Measurements from ENCODE around the gene TFCP2.

DNA sequence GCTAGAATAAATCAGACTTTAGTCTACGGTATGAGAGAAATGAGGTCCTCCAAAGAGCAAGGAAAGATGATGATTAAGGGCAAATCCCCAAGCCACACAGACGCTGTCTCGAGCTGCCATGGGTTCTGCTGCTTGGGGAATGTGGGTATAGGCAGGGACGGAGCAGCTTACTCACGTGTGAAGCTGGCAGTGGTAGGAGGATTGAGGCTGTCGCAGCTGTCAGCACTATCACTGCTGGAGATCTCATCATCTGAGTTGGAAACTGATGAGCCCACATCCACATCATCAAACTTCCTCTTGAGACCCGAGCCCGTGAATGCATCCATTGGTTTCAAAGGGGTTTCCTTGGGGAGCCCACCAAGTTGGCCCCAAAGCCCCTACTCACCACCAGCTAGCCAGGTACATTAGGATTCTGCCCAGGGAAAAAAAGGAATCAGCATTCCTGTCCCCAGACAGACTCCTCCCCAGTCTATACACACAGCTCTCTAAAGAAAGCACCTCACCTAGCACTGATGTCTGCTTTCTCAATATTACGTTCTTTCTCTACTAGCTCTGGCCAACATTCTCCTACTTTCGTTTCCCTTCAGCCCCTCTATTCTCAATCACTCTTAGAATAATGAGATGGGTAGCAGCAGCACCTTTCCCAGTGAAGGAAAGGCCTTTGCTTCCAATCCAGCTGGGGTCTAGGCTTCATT, 96.6 kb downstream of the TFCP2 start:
- TF ChIP-seq, protein P1, sequence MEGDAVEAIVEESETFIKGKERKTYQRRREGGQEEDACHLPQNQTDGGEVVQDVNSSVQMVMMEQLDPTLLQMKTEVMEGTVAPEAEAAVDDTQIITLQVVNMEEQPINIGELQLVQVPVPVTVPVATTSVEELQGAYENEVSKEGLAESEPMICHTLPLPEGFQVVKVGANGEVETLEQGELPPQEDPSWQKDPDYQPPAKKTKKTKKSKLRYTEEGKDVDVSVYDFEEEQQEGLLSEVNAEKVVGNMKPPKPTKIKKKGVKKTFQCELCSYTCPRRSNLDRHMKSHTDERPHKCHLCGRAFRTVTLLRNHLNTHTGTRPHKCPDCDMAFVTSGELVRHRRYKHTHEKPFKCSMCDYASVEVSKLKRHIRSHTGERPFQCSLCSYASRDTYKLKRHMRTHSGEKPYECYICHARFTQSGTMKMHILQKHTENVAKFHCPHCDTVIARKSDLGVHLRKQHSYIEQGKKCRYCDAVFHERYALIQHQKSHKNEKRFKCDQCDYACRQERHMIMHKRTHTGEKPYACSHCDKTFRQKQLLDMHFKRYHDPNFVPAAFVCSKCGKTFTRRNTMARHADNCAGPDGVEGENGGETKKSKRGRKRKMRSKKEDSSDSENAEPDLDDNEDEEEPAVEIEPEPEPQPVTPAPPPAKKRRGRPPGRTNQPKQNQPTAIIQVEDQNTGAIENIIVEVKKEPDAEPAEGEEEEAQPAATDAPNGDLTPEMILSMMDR (IDR thresholded peaks at IDR 0.05): no peak
- no peak for TF ChIP-seq EP300 (IDR thresholded peaks at IDR 0.05)
- TF ChIP-seq POLR2A (IDR thresholded peaks at IDR 0.05): no peak
